Astrocyte (in vitro differentiated cells and primary cell): ENCODE measurements around the gene SMTNL1. TPM values are rescaled to one million over a fixed set of nuclear protein-coding genes. Genes with fewer than 3 reads are reported as not detected.

Source experiments
- DNase-seq: peaks from one replicate; pipeline ENCODE4 v3.0.0-alpha.2; 2010; ENCODE audit warnings: low read depth
- FAIRE-seq: peaks from 2 replicates; lab custom pipeline; 2011; peaks lifted over from hg19 to GRCh38; lab: Jason Lieb, UNC
- H2AFZ ChIP-seq: 2 replicates; pipeline ENCODE4 v1.6.0; 2012; ENCODE audit warnings: low read depth, low read length, inconsistent platforms
- H3K27ac ChIP-seq: 2 replicates; pipeline ENCODE4 v1.5.1; 2011; ENCODE audit warnings: low read depth, low read length, inconsistent platforms
- H3K27me3 ChIP-seq: 2 replicates; pipeline ENCODE4 v1.6.0; 2011; ENCODE audit warnings: low read length, inconsistent platforms; ENCODE audit not compliant: insufficient read depth
- H3K36me3 ChIP-seq: 2 replicates; pipeline ENCODE4 v1.5.1; 2011; ENCODE audit warnings: low read length, inconsistent platforms; ENCODE audit not compliant: insufficient read depth
- H3K4me1 ChIP-seq: 2 replicates; pipeline ENCODE4 v1.5.1; 2011; ENCODE audit warnings: low read length, inconsistent platforms; ENCODE audit not compliant: insufficient read depth
- H3K4me2 ChIP-seq: 2 replicates; pipeline ENCODE4 v1.6.0; 2012; ENCODE audit warnings: low read length, inconsistent platforms
- H3K4me3 ChIP-seq: 2 replicates; pipeline ENCODE4 v1.5.1; 2011; ENCODE audit warnings: low read depth, mild to moderate bottlenecking, low read length, inconsistent platforms; ENCODE audit not compliant: insufficient read depth
- H3K79me2 ChIP-seq: 2 replicates; pipeline ENCODE4 v1.6.0; 2012; ENCODE audit warnings: mild to moderate bottlenecking, low read length, inconsistent platforms; ENCODE audit not compliant: insufficient read depth
- H3K9ac ChIP-seq: 2 replicates; pipeline ENCODE4 v1.6.0; 2012; ENCODE audit warnings: mild to moderate bottlenecking, low read length, inconsistent platforms
- H3K9me3 ChIP-seq: 2 replicates; pipeline ENCODE4 v1.5.1; 2012; ENCODE audit warnings: low read depth, mild to moderate bottlenecking, low read length, inconsistent platforms; ENCODE audit not compliant: insufficient read depth
- H4K20me1 ChIP-seq: 2 replicates; pipeline ENCODE4 v1.6.0; 2012; ENCODE audit warnings: low read length, inconsistent platforms; ENCODE audit not compliant: insufficient read depth
- H3K27ac Mint-ChIP-seq: one replicate; pipeline ENCODE4 v1.8.0; 2021; ENCODE audit warnings: mild to moderate bottlenecking, mixed read lengths; ENCODE audit not compliant: unreplicated experiment
- H3K27me3 Mint-ChIP-seq: one replicate; pipeline ENCODE4 v1.8.0; 2021; ENCODE audit warnings: low read depth, mixed read lengths; ENCODE audit not compliant: unreplicated experiment
- H3K36me3 Mint-ChIP-seq: one replicate; pipeline ENCODE4 v1.8.0; 2021; ENCODE audit warnings: low read depth, mixed read lengths; ENCODE audit not compliant: unreplicated experiment
- H3K4me1 Mint-ChIP-seq: one replicate; pipeline ENCODE4 v1.8.0; 2021; ENCODE audit warnings: low read depth, mixed read lengths; ENCODE audit not compliant: unreplicated experiment
- H3K4me3 Mint-ChIP-seq: one replicate; pipeline ENCODE4 v1.8.0; 2021; ENCODE audit warnings: mild to moderate bottlenecking, moderate library complexity, mixed read lengths; ENCODE audit not compliant: unreplicated experiment
- H3K9me3 Mint-ChIP-seq: one replicate; pipeline ENCODE4 v1.8.0; 2021; ENCODE audit warnings: mild to moderate bottlenecking, mixed read lengths; ENCODE audit not compliant: unreplicated experiment
- EZH2 ChIP-seq: IDR thresholded peaks from 2 replicates; pipeline ENCODE4 v1.6.1; 2012; ENCODE audit warnings: mild to moderate bottlenecking, low read length, inconsistent platforms; ENCODE audit not compliant: insufficient read depth
- total RNA-seq: library from RNA; stranded (reverse); gene quantifications from 2 replicates; pipeline ENCODE4 v1.2.1, GENCODE V29; 2021
- TF ChIP-seq, protein P1 (sequence below): IDR thresholded peaks from 2 replicates; pipeline ENCODE4 v1.5.1; 2011; ENCODE audit warnings: low read depth, mild to moderate bottlenecking, inconsistent platforms, low read length, moderate library complexity; ENCODE audit not compliant: insufficient read depth

SMTNL1 gene
- total RNA-seq, 1 donor from 2014 or later = not detected

DNA sequence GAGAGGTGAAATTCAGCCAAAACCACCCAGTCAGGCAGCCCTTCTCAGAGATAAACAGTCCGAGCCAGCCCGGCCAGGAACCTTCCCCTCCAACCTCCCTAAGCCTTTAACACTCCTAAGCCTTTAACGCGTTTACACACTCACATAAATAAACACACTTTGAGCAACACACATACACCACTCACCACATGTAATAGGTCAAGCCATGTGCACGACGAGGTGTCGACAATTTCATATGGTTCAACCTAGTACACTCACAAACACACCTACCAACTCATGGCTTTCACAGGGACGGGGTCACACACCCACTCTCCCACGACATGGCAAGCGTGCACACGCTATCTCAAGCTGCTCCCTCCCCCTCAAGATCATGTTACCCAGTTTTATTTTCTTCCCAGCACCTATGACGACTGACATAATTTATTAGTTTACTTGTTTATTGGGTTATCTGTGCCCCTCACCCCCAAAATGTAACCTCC, 37.4 kb upstream of the SMTNL1 start:
- no peak overlapping the region for H3K27ac ChIP-seq
- FAIRE-seq = no peak

DNA sequence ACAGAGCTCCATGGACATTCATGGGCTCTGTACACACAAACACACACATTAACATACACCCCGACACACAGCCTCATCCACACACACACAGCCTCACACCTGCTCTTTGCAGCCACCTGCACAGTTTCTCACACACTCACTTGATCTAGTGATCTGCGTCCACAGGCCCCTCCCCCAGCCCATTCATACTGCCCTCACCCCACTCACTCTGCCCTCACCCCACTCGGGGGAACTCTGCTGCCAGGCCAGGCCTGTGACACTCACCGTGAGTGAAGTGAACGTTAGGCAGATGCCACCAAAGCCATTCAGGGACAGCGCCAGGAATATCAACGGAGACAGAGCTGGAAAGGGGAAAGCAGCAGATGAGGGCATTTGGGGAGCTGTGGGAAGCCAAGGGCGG, 36.9 kb upstream of the SMTNL1 start:
- Histone ChIP-seq H3K4me1 (peaks cover 6% of the 10 kb centered on the region), H3K27ac (no peak overlapping the region), H3K4me3 (no peak overlapping the region), H3K9me3 (no peaks in the 10 kb centered on the region), H4K20me1 (no peaks in the 10 kb centered on the region), H3K27me3 (no peaks in the 10 kb centered on the region), H3K36me3 (no peaks in the 10 kb centered on the region), H2AFZ (no peak overlapping the region), H3K79me2 (no peaks in the 10 kb centered on the region), H3K4me2 (no peak overlapping the region), H3K9ac (no peak overlapping the region)
- Mint-ChIP-seq H3K27ac (no peak overlapping the region), H3K4me3 (no peak overlapping the region), H3K36me3 (peaks cover 11% of the 10 kb centered on the region), H3K4me1 (no peaks in the 10 kb centered on the region), H3K9me3 (no peaks in the 10 kb centered on the region), H3K27me3 (peaks cover 25% of the 10 kb centered on the region)
- TF ChIP-seq EZH2 = no peak
- TF ChIP-seq, protein P1, sequence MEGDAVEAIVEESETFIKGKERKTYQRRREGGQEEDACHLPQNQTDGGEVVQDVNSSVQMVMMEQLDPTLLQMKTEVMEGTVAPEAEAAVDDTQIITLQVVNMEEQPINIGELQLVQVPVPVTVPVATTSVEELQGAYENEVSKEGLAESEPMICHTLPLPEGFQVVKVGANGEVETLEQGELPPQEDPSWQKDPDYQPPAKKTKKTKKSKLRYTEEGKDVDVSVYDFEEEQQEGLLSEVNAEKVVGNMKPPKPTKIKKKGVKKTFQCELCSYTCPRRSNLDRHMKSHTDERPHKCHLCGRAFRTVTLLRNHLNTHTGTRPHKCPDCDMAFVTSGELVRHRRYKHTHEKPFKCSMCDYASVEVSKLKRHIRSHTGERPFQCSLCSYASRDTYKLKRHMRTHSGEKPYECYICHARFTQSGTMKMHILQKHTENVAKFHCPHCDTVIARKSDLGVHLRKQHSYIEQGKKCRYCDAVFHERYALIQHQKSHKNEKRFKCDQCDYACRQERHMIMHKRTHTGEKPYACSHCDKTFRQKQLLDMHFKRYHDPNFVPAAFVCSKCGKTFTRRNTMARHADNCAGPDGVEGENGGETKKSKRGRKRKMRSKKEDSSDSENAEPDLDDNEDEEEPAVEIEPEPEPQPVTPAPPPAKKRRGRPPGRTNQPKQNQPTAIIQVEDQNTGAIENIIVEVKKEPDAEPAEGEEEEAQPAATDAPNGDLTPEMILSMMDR = no peak
- FAIRE-seq = no peak
- DNase-seq = no peak

More for the DNA sequence above, 37.4 kb upstream of the SMTNL1 start:
- Histone ChIP-seq H3K79me2 (no peaks in the 10 kb centered on the region), H2AFZ (peak overlapping the region; percentile 96), H3K36me3 (no peaks in the 10 kb centered on the region), H3K9ac (peak overlapping the region; percentile 34), H3K4me3 (peak overlapping the region; percentile 40), H3K4me2 (peak overlapping the region; percentile 92), H3K27me3 (no peaks in the 10 kb centered on the region), H3K9me3 (no peaks in the 10 kb centered on the region), H3K4me1 (peaks cover 6% of the 10 kb centered on the region), H4K20me1 (no peaks in the 10 kb centered on the region)
- H3K4me1 Mint-ChIP-seq = no peaks in the 10 kb centered on the region
- H3K36me3 Mint-ChIP-seq = peaks cover 11% of the 10 kb centered on the region
- no peaks in the 10 kb centered on the region for H3K9me3 Mint-ChIP-seq
- peaks cover 25% of the 10 kb centered on the region for H3K27me3 Mint-ChIP-seq
- TF ChIP-seq EZH2 = no peak
- TF ChIP-seq, protein P1 = no peak
- no peak for DNase-seq
- no peak overlapping the region for H3K27ac Mint-ChIP-seq
- H3K4me3 Mint-ChIP-seq = no peak overlapping the region

DNA sequence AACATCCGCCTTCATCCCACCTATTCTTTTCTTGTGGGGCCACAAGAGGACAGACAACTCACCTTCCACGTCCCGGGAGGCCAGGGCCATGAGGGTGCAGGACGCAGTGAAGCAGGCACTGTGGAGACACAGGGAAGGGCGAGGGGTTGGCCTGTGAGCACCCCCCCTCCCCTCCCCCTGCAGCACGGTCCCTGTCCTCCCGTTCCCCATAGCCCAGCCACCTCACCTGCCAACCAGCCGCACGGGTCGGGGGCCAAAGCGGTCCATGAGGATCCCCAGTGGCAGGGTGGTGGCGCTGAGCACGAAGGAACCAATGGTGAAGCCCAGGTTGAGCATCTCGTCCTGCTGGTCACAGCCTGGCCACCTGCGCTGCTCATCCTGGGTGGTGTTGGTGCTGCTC, 36.5 kb upstream of the SMTNL1 start:
- Histone ChIP-seq H3K9ac (no peak overlapping the region), H4K20me1 (no peaks in the 10 kb centered on the region), H3K36me3 (no peaks in the 10 kb centered on the region), H3K79me2 (no peaks in the 10 kb centered on the region), H2AFZ (no peak overlapping the region), H3K4me1 (peaks cover 6% of the 10 kb centered on the region), H3K27ac (no peak overlapping the region), H3K4me3 (no peak overlapping the region), H3K27me3 (no peaks in the 10 kb centered on the region), H3K9me3 (no peaks in the 10 kb centered on the region), H3K4me2 (no peak overlapping the region)
- Mint-ChIP-seq H3K27me3 (peaks cover 23% of the 10 kb centered on the region), H3K27ac (no peak overlapping the region), H3K9me3 (no peaks in the 10 kb centered on the region), H3K4me3 (no peak overlapping the region), H3K36me3 (peaks cover 11% of the 10 kb centered on the region), H3K4me1 (no peaks in the 10 kb centered on the region)
- FAIRE-seq (no peak), DNase-seq (no peak)
- TF ChIP-seq EZH2 = no peak
- TF ChIP-seq, protein P1 = no peak
